GM18870 (cell line): ENCODE data around the gene PACSIN2.
"Not testable (repeated sequence)": the region's sequence is repeated elsewhere in the genome, so short reads cannot be mapped to it uniquely, and the experiment has no call there.

Experiments
- ATAC-seq: cut with Tn5 transposase; IDR thresholded peaks from one replicate; pipeline ENCODE4 v1.9.1; 2021; ENCODE audit warnings: moderate library complexity; ENCODE audit not compliant: unreplicated experiment

The PACSIN2 gene

GRCh38 chr22:42931421-42932196 lies 83.3 kb downstream of the PACSIN2 start:
- no peak for ATAC-seq

DNA sequence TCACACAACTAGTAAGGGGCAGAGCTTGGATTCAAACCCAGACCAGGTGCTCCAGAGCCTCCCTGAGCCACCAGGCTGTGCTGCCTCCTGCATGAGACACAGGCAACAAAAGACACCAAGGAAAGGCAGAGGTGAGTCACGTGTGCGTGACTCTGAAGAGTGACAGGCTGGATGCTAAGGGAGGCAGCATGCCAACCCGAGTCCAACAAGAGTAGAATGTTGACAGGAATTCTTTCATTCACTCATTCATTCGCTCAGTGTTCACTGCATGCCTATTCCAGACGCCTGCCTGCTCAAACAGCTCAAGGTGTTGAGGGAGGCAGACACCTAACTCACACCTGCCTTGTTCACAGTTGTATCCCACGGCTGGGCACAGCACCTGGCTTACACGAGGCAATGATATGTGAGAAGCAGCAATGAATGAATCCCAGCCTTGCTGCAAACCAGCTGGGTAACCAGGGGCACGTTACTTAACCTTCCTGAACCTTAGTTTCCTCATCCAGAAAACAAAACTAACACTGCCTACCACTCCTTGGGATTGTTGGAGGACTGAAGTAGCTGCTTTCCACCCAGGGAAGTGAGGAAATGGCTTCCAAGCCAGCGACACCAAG lies 84.0 kb downstream of the PACSIN2 start:
- ATAC-seq: no peak

DNA sequence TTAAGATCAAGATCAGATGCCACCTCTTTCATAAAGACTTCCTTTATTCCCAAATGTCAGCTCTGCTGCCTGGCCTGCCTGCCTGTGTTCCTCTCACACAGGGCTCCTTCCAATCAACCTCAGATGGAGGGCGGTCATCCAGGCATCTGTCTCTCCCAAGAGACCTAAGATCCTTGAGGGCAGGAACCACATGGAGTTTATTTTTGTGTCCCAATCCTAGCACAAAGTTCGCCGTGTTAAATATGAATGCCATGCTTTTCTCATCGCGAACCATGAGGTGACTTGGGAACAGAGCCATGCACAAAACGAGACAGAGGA lies 85.2 kb downstream of the PACSIN2 start:
- ATAC-seq: no peak

GRCh38 chr22:42928969-42929837 lies 85.7 kb downstream of the PACSIN2 start:
- ATAC-seq: no peak

DNA sequence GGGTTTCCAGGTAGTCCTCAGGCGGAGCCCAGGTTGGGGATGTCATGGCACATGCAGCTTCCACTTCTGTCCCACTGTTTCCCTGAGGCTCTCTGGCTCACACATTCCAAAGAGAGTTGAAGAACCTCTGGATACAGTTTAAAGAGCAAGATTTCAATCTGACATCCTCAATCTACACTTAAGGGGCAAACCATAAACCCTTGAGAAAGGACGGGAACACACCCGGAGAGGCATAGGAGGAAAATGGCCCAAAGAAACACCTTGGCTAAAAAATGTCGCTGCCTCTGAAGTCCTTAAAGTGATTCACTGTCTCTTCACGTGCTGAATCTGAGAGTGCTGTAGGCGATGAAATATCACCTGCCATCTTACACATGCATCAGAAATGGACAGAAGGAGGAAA lies 87.0 kb downstream of the PACSIN2 start:
- ATAC-seq: no peak

DNA sequence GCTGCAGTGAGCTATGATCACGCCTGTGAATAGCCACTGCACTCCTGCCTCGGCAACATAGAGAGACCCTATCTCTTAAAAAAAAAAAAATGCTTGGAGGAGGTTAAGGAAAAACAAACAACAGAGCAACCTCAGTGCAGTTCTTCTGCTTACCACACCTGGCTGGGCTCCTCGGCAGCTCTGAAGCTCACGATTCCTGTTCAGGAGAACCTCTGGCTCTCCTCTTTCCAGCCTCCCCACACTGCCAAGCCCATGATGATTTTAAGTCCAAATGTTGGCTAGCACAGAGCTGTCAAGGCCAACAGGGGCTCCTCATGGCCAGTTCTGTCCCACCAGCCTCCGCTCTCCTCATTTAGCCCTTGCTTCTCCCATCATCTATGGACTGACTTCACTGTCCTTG lies 88.2 kb downstream of the PACSIN2 start:
- no peak for ATAC-seq

GRCh38 chr22:42926104-42926503 lies 88.8 kb downstream of the PACSIN2 start:
- ATAC-seq: no peak

GRCh38 chr22:42925598-42925997 lies 89.4 kb downstream of the PACSIN2 start:
- no peak for ATAC-seq

- not testable (repeated sequence) for ATAC-seq
Observed at GRCh38 chr22:42925031-42925430, 89.9 kb downstream of the PACSIN2 start.

DNA sequence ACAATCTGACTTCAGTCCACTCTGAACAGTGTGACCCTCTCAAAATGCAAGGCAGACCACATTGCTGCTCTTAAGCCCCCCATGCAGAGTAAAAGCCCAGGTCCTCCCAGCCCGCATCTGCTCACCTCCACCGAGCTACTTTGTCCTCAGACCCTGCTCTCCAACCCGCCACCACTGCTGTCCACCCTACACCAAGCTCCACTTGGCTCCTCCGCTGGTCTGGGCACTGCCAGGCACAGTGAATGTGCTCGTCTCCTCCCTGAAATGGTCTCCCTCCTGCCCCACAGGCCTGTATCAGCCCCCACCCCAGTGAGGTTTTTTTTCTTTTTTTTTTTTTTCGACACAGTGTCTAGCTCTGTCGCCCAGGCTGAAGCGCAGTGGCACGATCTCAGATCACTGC lies 90.5 kb downstream of the PACSIN2 start:
- no peak for ATAC-seq

- ATAC-seq: no peak
Observed at GRCh38 chr22:42922374-42923191, 92.4 kb downstream of the PACSIN2 start.

DNA sequence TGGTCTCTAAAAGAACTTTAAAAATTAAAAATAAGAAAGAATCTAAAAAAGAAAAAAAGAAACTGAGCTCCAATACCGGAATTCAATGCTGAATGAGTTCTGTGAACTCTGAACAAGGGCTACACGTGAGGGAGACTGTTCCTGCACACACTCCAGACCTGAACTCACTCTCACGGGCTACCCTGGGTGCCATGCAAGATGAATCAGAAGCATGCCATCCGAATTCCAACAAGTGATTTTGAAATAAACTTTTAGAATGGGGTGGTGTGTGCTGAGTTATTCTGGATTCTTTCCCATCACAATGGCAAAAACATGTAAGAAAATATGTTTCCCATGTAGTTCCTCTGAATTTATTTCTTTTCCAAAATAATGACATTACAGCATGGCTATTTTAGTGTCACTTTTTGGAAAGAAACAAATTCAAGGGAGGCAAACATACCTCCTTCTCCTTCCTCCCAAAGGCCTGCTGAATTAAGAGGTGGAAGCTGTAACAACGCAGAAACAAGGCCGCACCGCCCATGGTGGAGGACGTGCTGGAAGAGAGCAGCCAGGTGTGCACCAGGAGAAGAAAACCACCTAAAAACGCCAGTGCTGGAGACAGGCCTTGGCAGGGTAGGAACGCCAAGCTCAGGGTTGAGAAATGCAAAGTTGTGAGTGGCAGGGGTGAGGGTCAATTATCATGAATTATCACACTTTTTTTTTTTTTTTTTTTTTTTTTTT lies 94.7 kb downstream of the PACSIN2 start:
- no peak for ATAC-seq

DNA sequence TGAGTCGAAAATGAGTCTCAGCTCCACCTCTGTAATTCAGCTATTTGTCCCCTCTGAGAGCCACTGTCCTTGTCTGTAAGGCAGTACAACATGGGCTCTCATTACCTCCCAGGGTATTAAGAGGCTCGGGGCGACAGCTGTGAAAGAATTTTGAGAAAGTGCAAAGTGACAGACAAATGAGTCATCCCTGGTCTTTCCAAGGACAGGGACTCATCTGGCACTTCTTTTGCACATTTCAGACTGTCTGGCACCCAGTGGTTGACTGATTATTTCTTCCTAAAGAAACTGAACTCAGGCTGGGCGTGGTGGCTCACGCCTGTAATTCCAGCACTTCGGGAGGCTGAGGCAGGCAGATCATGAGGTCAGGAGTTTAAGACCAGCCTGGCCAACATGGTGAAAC lies 95.8 kb downstream of the PACSIN2 start:
- no peak for ATAC-seq

DNA sequence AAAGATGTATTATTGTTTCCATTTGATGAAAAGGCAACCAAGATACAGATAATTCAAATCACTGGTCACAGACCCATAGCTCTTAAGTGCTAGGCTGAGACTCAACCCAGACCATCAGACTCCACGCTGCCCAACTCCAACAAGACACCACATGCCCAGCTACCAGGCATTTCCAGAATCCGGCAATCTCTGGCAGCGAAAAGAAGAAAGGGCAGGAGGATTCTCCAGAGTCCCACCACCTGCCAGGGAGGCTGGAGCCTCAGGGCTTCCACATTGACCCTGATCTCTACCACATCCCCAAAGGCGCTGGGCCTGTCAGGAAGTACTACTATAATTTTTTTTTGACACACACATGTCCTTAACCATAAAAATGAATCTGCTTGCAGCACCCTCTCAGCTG lies 96.4 kb downstream of the PACSIN2 start:
- ATAC-seq: no peak

GRCh38 chr22:42917358-42917757 lies 97.6 kb downstream of the PACSIN2 start:
- ATAC-seq: not testable (repeated sequence)

DNA sequence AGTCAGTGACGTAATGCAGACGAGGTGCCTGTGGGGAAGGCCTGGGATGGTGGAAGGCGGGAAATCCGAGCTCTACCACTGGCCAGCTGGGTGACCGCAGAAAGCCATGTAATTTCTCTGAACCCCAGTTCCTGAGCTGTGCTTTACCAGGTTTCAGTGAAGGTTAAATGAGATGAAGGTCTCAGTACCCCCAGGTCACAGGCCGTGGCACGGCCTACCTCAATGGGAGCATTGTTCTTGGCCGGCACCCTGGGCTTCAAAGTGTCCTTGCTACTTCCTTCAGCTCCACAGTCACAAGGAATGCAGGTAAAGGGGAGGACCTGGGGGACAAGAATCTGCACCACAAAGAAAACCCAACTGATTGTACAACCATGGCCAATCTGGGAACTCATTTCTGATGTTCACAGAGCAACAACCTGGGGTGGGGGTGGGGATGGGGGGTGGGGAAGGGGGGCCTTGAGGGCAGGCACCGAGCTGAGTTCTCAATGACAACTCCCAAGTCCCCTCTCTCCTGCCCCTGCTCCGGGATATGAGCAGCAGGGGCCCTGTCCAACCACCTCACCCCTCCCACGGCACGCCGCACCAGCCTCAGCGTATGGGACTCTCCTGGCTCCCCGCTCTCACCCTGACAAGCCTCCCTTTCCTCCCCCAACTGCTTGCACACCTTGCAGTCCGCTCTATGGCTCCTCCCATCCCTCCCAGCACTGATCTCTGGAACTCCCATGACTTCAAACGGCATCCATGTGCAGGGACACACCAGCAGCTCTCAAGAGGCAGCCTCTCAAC lies 98.8 kb downstream of the PACSIN2 start:
- no peak for ATAC-seq

- no peak for ATAC-seq
Observed at GRCh38 chr22:42914511-42915076, 100.4 kb downstream of the PACSIN2 start.

DNA sequence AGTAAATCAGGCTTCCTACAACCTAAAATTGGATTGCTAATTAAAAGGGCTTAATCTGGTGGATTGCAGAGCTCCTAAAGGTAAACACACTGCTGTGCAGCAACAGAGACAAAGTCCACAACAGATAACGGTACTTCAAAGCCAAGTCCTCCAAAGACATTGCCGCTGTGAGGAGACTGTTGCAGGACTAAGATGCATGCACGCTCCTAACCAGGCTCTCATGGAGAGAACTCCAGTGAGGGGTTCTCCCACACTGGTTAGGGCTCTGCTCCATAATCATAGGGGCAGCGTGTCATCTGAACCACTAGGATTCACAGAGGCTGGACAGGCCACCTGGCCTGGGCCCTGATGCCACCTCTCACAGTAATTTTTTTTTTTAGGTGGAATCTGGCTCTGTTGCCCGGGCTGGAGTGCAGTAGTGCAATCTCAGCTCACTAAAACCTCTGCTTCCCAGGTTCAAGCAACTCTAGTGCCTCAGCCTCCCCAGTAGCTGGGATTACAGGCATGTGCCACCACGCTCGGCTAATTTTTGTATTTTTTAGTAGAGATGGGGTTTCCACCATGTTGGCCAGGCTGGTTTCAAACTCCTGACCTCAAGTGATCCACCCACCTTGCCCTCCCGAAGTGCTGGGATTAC lies 101.0 kb downstream of the PACSIN2 start:
- no peak for ATAC-seq

DNA sequence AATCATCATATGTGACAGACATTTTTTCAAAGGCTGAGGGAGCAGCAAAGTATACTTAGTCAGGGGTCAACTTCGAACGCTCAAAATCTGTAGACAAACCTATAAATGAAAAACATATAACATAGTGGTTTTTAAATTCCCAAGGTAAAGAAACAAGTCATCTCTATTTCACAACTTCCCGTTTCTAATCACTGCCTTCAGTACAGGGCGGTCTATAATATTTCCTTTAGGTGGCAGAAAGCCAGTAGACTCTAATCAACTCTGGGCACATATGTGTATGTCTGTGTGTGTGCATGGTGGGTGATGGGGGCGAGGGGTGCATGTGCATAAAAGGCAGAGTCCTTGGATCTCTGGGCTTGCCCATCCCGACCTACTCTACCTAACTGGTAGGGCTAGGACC lies 102.9 kb downstream of the PACSIN2 start:
- no peak for ATAC-seq
